ENCODE results near the gene ARTN.

Gene ARTN

DNA sequence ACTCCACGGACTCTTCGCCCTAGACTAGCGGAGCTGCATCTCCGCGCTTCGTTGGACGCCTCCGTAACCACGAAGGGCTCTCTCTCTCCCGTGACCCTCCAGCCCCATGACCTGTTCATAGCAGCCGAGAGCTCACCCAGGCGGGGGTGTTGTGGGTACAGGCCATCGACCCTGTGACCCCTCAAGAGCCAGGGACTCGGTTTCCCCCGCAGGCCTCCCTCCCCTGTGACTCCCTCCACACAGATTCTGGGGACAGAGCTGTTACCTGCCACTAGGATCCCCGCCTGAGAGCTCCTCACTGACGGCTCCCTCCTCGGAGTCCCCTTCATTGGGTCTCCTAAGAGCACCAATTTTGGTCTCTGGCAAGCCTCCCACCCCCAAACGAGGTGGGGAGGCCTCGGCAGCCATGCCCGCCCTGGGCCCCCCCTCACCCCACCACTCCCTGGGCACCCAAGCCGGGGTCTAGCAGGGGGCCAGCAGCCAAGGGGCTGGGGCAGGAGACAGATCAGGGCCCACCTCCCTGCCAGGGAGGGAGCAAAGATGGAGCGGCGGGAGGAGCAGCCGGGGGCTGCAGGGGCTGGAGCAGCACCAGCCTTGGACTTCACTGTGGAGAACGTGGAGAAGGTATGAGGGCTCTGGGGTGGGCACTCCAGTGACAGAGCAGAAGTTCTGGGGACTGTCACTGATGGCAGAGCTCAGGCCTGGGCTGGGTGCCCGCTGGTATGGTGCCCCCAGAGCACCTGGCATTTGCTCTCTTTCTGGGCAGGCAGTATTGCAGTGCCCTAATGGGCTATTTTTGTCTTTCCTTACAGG, 13.7 kb downstream of the ARTN start:
- DNase-seq (ENCODE audit: low spot score), result no peak

DNA sequence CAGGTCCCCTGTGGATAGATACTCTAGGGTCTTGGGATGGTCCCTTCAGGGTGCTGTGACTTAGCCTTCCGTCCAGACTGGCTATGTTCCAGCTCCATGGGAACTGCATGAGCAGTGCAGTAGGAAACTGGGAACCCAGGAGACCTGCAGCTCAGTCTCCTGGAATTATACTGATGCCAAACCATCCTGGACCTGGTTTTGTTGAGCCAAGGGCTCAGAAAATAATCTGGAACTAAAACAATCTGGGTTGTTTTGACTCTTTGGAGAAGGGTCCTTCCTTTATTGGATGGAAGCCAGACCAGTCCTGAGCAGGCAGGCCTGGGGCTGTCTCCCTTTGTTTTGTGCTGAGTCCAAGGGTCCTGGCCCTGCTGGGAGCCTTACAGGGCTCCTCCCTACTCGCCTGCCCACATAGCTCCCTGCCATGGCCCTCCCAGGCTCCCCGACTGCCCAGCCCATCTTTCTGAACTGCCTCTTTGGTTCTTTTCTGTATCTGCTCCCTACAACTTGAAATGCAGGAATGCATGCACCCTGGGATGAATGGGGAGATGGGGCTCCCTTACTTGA, 14.4 kb downstream of the ARTN start:
- DNase-seq (ENCODE audit: low spot score), result peak; percentile 55

DNA sequence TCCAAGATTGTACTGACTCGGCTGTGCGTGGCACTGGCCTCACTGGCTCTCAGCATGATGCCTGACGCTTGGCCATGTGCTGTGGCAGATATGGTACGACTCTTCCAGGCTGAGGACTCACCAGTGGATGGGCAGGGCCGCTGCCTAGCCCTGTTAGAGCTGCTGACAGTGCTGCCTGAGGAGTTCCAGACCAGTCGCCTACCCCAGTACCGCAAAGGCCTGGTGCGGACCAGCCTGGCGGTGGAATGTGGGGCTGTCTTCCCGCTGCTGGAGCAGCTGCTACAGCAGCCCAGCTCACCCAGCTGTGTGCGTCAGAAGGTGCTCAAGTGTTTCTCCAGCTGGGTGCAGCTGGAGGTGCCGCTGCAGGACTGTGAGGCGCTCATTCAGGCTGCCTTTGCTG, 16.1 kb downstream of the ARTN start:
- DNase-seq (ENCODE audit: low spot score), result no peak

DNA sequence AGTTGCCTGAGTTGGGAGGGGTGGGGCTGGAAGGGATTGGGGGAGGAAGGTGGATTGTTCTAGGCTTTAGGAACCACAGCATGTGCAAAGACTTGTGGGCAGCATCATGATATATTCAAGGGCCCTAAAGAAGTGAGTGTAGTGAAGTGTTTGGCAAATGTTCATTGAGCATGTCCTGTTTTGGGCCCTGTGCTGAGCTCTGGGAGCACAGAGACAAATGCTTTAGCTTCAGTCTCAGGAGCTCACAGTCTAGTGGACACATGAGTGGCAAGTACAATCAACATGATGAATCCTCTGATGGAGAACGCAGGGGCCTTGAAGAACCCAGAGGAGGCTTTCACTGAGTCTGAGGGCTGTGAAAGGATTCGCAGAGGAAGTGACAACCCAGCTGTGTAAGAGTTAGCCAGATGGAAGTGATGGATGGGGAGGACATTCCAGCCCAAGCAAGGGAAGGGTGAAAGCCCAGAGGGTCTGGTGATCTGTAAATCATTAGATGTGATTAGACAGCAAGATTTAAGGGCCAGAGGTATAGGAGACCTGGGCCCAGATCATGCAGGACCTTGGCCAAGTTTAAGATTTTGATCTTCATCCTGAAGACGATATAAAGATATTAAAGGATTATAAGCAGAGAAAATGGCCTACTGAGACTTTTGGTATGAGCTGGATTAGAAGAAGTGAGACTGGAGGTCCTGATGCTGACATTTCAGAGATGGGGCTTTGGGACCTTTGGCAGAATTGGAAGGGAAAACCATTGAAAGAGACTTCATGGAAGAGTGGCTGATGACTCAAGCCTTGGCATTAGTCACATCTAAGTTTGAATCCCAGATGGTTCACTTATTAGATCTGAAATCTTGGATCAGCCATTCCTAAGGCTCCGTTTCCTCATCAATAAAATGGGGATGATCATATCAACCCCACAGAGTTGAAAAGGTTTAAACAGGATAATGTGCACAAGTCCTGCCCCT, 17.7 kb downstream of the ARTN start:
- DNase-seq (ENCODE audit: low spot score), result no peak

DNA sequence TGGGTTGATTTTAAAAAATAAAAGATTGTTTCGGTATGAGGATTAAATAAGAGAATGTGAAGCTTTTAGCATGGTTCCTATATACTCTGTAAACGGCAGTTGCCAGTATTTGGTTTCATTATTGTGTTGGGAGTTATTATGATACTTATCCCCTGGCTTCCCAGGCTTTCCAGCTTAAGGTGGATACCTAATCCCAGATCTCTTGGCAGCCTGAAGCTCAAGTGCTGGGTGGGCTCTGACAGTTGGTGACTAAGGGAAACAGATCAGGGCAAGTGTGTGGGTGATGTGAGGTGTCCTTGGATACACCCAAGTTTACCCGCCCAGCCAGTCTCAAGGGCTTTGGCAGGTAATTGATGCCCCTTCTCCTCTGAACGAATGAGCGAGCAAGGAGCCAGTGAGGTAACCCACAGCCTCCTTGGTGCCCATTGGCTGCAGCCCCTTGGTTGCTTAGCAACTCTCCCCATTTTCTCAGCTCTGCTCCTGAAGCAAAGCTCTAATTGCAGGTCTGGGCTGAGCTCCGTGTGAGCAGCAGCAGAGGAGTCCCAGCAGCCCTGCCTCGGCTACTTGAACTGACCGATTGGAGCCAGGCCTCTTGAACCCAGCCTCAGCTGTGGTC, 19.2 kb downstream of the ARTN start:
- DNase-seq (ENCODE audit: low spot score), result peak; percentile 43

DNA sequence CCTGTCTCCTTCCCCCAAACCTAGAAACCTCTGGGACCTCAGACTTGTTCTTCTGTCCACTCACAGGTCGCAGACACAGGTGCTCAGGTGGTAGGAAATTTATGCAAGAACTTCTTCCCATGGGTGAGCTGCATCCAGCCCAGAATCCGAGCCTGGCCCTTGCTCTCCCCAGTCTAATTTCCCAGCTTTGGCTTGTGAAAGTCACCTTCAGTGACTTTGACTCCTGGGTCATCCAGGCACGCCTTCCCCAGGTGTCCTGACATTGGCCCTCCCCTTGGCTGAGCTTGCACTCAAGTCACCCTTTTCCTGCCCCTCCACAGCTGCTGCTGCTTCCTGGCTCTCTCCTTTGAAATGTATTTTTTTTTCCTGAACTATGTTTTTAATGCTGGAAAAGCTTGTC, 19.8 kb downstream of the ARTN start:
- DNase-seq (ENCODE audit: low spot score), result no peak

DNA sequence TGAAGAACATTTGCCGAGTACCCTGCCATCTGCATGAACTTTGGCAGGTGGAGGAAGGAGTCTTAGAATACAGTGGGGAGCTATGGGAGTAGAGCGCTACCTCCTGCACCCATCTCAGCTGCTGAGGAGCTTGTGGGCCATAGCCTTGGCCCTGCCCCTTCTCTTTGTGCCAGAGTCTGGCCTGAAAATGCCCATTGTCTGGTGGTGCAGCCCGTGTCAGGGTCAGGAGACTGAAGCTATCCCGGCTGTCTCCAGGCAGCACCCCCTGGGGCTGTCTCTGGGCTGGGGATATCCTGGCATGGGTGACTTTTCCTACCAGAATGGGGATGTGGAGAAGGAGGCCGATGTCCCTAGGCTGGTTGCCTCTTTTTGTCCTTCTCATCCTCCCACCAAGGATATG, 20.4 kb downstream of the ARTN start:
- DNase-seq (ENCODE audit: low spot score), result peak; percentile 98

DNA sequence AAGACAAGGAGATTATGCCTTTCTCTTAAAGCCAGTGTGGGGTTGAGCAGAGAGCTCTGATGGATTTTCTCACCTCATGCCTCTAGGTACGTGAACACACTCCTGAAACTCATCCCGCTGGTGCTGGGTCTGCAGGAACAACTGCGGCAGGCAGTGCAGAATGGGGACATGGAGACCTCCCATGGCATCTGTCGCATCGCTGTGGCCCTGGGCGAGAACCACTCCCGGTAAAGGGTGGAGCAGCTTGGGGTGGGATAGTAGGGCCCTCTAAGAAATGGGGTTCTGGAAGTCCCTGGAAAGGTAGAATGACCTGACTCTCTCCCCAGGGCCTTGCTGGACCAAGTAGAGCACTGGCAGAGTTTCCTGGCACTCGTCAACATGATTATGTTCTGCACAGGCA, 22.6 kb downstream of the ARTN start:
- no peak for DNase-seq (ENCODE audit: low spot score)

DNA sequence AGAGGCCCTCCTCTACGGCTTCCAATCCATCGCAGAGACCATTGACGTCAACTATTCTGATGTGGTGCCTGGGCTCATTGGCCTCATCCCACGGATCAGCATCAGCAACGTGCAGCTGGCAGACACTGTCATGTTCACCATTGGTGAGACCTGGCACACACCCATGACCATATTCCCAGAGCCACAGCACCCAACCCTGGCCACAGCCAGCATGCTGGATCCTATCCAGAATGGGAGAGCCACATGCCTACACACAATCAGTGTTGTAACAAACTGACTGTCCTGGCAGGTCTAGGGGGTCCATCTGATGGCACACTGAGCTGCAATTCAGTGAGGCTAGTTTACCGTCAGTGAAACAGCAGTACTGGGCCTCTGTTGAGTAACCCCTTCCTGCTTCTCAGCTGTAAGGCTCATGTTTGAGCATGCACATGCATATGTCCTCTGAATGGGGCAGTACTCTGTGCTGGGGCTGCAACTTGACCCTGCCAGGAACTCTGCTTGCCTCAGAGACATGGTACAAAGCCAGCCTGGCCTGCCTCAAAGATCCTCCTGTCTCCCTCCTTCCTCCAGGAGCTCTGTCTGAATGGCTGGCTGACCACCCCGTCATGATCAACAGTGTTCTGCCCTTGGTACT, 23.9 kb downstream of the ARTN start:
- no peak for DNase-seq (ENCODE audit: low spot score)

DNA sequence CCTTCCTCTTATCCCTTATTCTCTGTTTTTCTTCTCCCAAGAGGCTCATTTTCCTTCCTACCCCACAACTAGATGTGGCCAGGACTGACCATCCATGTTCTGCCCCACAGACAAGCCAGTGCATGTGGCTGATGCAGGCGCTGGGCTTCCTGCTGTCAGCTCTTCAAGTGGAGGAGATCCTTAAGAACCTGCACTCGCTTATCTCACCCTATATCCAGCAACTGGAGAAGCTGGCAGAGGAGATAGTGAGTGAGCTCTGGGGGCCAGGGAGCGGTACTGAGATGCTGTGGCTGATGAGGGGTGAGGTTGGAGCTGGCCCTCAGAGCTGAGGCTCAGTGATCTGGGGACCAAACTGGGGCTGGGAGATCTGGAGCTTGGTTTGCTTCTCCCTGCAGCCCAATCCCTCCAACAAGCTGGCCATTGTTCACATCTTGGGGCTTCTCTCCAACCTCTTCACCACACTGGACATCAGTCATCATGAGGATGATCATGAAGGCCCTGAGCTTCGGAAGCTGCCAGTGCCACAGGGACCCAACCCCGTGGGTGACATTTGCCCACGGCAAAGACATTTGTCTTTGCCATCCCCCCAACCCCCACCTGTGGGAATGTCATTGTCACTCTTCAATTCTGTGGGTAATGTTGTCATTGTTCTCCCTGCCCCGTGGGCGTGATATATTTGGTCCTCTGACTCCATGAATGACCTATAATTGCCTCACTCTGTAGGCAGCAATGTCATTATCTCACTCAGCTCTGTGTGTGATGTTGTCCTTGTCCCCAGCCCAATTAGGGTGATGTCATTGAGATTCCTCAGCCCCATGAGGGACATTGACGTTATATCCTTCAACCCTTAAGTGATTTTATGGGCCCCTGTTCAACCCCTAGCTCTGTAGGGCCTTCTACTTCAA, 25.0 kb downstream of the ARTN start:
- peak; percentile 66 for DNase-seq (ENCODE audit: low spot score)

DNA sequence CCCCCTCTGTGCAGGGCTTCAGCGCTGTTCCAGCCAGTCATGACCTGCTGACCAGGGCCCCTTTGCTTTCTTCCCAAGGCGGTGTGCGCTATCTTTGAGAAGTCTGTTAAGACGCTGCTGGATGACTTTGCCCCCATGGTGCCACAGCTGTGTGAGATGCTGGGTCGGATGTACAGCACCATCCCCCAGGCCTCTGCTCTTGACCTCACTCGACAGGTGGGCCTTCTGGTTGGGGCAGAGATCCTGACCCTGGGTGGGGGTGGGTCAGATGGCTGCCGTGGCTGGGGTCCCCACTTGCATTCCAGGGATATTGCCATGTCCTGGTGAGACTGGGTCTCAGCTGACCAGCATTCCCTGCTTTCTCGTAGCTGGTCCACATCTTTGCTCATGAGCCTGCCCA, 27.2 kb downstream of the ARTN start:
- no peak for DNase-seq (ENCODE audit: low spot score)

DNA sequence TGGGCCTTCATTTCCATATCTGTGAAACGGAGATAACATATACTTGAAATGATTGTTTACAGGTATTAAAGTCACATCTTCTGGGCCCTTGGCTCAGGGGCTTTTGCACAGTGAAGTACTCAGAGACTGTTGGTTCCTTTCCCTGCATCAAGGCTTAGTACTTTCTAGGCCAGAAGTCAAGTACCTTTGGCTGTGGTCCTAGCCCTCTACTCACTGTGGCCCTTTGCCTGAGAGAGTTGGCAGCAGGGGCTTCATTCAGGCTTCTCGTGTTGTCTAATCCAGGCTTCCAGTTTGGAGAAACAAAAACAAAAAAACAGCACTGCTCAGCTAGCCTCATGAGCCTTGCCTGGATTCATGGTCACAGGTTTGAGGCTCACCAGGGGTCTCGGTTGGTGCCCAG, 28.1 kb downstream of the ARTN start:
- no peak for DNase-seq (ENCODE audit: low spot score)

DNA sequence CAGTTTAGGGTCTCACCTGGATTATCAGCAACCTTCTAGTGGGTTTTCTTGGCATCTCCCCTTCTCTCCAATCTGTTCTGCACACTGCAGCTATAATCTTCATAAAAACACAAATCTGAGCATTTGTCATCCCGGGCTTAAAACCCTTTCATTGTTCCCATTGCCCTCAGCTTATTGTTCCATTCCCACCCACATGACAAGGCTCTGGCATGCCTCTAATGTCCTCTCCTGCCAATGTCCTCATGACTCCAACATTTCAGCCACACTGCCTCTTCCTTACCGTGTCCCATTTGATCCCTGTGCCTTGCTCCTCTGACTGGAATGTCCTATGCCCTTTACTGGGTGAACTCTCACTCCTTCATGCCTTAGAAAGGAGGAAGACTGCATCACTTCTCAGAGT, 28.7 kb downstream of the ARTN start:
- peak; percentile 88 for DNase-seq (ENCODE audit: low spot score)

DNA sequence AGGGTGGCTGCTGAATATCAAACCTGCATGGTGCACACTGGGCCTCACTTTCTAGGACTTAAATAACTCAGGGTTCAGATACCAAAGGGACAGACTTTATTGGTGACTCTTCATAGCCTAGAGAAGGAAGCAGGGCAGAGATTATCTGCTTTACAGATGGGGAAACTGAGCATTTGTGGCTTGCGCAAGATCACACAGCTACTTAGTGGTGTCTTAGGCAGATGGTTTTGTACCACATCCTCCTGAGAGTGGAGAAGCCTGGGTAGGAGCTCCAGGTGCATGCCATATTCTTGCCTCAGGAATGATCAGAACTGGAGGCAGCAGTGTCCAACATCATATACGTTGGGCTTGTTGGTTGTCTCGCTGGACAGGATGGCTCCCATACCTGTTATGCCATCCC, 29.4 kb downstream of the ARTN start:
- no peak for DNase-seq (ENCODE audit: low spot score)

DNA sequence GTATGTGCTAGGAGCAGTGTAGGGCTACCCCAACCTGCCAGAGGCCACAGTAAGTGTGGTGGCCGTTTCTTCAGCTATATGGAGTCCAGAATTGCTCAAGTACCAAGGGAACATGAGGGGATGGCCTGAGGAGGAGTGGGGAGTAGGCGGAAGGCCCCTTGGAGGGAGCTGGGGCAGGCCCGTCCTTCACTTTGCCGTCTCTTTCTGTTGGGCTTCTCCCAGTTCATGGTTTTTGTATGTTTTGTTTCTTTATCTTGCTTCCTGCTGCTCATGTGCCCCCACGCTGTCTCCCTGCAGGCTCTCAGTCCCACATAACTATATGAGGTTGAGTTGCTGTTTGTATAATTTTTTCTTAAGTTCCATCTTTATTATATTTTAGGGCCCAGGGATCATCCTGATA, 30.3 kb downstream of the ARTN start:
- DNase-seq (ENCODE audit: low spot score), result no peak

DNA sequence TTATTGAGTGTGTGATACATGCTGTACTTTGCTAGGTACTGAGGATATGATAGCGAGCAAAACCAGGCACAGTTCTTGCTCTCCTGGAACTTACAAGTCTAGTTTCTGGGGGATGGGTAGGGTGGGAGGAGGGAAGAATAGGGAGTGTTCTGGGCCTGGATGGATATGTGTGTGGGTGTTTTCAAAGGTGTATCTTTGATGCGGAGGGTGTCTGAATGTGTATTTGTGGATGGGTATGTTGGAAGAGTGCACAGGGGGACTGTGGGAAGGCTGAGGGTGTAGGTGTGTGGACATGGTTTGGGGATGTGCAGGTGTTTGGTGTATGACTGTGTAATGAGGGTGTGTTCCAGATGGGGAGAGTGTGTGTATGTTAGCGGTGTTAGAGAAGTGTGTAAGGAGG, 31.7 kb downstream of the ARTN start:
- no peak for DNase-seq (ENCODE audit: low spot score)

DNA sequence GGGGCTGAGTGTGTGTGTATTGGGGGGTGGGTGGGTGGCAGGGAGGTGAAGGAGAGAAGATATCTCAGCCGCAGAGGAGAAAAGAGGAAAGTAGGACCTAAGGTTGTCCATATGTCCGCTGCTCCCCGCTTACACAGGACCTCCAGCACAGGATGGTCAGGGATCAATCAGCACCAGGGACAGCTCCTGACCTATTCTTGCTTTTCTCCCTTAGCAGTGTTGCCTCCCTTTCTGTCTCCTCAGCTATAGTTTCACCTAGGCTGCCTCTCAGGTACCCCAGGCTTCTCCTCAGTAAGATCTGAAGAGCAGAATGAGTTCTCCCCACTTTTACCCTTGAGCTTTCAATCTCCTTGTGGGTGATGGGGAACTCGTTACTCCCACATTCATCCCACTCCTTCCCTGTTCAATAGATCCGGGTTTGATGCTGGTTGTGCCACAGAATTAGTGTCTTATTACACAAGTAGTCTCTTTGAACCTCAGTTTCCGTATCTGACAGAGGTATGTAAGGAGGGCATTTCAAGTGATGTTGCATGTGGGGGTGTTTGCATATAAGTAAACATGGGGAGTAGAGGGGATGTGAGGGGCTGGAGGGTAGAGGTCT, 34.8 kb downstream of the ARTN start:
- DNase-seq (ENCODE audit: low spot score), result no peak

DNA sequence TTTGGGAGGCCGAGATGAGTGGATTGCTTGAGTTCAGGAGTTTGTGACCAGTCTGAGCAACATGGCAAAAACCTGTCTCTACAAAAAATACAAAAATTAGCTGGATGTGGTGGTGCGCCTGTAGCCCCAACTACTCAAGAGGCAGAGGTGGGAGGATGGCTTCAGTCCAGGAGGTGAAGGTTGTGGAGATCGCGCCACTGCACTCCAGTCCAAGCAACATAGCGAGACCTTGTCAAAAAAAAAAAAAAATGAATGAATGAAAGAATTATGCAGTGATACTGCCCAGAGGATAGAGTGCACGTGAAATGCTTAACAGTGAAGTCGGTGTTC, 35.8 kb downstream of the ARTN start:
- no peak for DNase-seq (ENCODE audit: low spot score)

DNA sequence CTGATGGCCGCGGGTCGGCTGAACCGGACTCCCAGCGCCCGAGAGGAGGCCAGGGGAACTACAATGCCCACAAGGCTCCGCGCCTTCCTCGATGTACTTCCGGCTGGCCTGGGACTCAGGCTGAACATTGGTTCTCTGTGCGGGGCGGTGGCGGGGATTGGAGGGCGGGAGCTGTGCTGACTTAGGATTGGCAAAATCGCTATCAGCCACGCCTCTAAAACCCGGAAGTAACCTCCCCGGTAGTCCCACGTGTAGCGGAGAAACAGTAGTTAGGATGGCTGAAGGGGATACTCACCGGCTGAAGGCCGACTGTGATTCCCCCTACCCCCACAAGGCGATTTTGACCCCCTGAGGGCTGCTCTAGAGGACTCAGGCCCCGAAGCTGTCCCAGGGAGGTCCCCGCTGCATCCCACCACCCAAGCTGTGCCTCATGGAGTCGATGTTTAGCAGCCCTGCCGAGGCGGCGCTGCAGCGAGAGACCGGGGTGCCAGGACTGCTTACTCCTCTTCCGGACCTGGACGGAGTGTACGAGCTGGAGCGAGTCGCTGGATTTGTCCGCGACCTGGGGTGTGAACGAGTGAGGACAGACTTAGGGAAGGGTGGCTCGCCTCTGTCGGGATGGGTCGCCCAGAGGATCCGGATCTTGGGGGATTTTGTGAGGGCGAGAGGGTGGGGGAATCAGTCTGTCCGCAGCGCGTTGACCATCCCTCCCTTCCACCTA, 36.3 kb downstream of the ARTN start, which contains the start of gene DPH2:
DPH2 (plus strand) TSS at position 265 of the 721 bp plus-strand sequence; CDS start at position 431, 166 bp downstream.
- peak; percentile 98 for DNase-seq (ENCODE audit: low spot score)

DNA sequence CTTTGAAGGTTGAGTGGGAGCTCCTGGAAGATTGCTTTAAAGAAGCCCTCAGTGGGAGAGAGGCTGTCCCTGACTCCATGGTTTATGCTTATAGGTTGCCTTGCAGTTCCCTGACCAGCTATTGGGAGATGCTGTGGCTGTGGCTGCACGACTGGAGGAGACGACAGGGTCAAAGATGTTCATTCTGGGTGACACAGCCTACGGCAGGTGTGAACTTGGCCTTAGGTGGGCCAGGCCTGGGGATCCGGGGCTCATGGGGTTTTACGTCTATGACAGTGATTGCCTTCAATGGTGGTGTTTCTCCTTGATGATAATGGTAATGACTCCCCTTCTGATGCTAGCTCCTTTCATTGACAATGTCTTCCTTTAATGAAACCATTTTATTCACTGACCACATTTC, 36.9 kb downstream of the ARTN start:
- DNase-seq (ENCODE audit: low spot score), result no peak
